HFF-Myc (cell line): ENCODE results near the gene PALLD.
A peak's percentile ranks its signal among the peaks of the same experiment; 100 is the strongest.

ENCODE experiments used
- DNase-seq: peaks from one replicate; pipeline ENCODE4 v3.0.0-alpha.2; 2011; ENCODE audit warnings: low read depth; ENCODE audit errors: extremely low read depth
- H3K4me3 ChIP-seq: replicated peaks from 2 replicates; pipeline ENCODE4 v1.5.1; 2011; ENCODE audit warnings: low read depth, mild to moderate bottlenecking, control low read depth, low read length
- CTCF ChIP-seq: IDR thresholded peaks from 2 replicates; pipeline ENCODE4 v1.5.1; 2012; ENCODE audit warnings: mild to moderate bottlenecking, low read depth, low read length, control low read depth; ENCODE audit errors: missing control alignments

Gene PALLD

DNA sequence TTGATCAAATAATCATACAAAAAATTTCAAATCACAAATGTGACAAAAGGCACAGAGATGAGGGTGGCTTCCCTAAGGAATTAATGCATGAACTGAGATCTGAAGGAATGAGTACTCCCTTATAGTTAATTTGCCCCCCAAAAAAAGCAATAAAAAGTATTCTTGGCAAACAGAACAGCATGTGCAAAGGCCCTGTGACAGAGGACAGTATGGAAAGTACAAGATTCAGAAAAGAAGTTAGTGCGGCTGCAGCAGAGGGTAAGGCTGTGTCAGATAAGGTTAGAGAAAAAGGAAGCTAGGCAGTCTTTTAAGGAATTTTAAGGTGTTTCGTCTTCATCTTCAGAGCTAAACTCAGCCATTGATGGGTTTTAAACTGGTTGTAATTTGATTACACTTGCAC, 23.9 kb upstream of the PALLD start:
- no peak for TF ChIP-seq CTCF
- H3K4me3 ChIP-seq = no peak overlapping the region
- DNase-seq = no peak

DNA sequence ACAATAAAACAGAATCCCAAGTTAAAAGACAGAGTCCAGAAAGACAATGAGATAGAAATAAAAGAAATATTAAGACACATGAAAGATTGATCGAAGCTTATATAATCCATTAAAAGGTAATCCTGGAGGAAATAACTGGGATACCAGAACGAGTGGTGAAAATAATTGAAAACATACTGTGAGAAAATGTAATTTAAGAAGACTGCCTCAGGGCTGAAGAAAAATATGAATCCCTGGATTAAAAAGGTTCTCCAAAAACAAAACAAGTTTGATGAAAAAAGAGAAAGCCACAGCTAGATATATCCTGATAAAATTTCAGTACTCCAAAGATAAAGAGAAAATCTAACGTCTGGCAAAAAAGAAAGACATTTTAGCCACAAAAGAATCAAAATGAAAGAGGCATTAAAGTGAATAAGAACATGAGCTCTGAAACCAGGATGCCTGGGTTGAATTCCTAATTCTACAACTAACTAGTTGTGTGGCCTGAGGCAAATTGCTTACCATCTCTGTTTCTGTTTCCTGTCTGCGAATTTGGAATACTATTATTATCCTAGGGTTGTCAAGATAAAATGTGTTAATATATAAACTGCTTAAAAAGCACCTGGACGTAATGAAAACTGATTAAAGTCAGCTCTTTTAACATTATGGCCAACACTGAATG, 22.1 kb upstream of the PALLD start:
- DNase-seq = no peak
- no peak overlapping the region for H3K4me3 ChIP-seq
- no peak for TF ChIP-seq CTCF

- DNase-seq = no peak
- TF ChIP-seq CTCF = no peak
Measured at GRCh38 chr4:168475745-168476144, 21.1 kb upstream of the PALLD start.

DNA sequence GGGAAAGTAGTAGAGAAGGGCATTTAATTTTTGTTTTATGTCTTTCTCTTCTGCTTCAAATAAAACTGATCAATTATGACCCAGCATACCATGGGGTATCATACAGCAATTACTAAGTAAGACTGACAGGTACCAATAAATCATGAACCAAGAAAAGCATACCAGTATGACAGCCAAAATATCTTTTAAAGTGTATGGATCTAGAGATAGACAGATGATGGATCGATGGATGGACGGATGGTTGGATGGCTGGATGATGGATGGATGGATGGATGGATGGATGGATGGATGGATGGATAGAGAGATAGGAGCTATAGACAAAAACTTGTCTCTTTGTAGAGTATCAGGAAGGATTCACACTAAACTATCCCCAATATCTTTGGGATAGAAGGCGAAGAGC, 18.0 kb upstream of the PALLD start:
- H3K4me3 ChIP-seq = no peak overlapping the region
- no peak for DNase-seq
- no peak for TF ChIP-seq CTCF

More at GRCh38 chr4:168475745-168476144, 21.1 kb upstream of the PALLD start:
- H3K4me3 ChIP-seq = no peak overlapping the region

- H3K4me3 ChIP-seq = peak overlapping the region; percentile 56
- no peak for TF ChIP-seq CTCF
- DNase-seq = no peak
Measured at GRCh38 chr4:168480931-168481611, 15.8 kb upstream of the PALLD start.

DNA sequence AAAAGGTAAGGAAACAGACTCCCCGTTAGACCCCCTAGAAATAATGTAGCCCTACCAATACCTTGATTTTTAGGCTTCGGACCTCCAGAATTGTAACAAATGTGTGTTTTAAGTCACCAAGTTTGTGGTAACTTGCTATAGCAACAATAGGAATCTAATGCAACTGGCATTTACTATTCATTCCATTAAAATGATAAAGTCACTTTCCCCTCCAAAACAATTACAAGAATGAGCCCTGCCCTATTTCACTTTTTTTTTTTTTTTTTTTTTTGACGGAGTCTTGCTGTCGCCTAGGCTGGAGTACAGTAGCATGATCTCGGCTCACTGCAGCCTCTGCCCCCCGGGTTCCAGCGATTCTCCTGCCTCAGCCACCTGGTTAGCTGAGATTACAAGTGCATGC, 13.0 kb upstream of the PALLD start:
- DNase-seq = no peak
- TF ChIP-seq CTCF = no peak
- H3K4me3 ChIP-seq = no peak overlapping the region
